Measurements from ENCODE around the gene FREY1. TPM values are rescaled to one million over a fixed set of nuclear protein-coding genes. Genes with fewer than 3 reads are reported as not detected.

The FREY1 gene
- total RNA-seq, 1 donor from 2014 or later = 0.53 TPM

DNA sequence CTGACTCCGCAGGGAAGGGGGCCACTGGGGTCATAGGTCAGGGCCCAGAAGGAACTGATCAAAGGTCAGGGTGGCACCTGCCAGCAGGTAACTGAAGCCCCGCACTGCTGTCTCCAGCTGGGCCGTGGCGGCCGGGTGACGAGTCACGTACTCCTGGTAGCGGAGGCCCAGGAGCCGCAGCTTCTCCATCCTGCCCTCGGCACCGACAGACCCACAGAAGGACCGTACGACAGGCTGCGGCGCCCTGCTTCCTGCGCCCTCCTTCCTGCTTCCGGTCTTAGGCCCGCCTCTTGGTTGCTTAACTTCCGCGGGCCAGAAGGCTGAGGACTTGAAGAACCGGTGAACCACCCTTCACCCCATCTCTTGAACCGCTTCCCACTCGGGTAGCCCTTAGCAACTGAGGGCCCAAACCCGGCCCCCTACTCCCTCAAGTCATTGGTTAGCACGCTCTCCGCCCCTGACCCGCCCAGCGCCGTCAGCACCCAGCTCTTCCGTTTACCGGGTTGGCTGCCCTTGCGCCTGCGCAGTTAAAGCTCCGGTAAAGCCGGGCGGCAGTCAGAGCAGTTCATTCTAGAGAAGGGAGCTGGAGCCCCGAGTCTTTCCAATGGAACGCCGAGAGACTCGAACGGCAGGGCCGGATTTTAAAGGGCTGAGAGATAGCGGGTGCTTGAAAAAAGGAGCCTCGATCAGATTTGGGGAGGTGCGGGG is 10.7 kb upstream of the FREY1 start, which contains the start of gene PEX16:
Gene PEX16 (minus strand): TSS at position 255 of the 708 bp plus-strand sequence. CDS start 66 bp downstream, at position 189.
- ATAC-seq (peak; percentile 88 to 91), DNase-seq (peak; percentile 99)
- TF ChIP-seq, protein P1, sequence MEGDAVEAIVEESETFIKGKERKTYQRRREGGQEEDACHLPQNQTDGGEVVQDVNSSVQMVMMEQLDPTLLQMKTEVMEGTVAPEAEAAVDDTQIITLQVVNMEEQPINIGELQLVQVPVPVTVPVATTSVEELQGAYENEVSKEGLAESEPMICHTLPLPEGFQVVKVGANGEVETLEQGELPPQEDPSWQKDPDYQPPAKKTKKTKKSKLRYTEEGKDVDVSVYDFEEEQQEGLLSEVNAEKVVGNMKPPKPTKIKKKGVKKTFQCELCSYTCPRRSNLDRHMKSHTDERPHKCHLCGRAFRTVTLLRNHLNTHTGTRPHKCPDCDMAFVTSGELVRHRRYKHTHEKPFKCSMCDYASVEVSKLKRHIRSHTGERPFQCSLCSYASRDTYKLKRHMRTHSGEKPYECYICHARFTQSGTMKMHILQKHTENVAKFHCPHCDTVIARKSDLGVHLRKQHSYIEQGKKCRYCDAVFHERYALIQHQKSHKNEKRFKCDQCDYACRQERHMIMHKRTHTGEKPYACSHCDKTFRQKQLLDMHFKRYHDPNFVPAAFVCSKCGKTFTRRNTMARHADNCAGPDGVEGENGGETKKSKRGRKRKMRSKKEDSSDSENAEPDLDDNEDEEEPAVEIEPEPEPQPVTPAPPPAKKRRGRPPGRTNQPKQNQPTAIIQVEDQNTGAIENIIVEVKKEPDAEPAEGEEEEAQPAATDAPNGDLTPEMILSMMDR (IDR thresholded peaks at IDR 0.05) = no peak
- H3K4me3 ChIP-seq = peak within 1 kb of the TSS; percentile 100
- H3K36me3 ChIP-seq = peaks cover 34% of the 10 kb centered on the region
- peaks cover 13% of the 10 kb centered on the region for H3K27me3 ChIP-seq (ENCODE audit: low read depth)
- peak within 1 kb of the TSS; percentile 95 for H3K27ac ChIP-seq
- no peaks in the 10 kb centered on the region for H3K9me3 ChIP-seq
- peaks cover 46% of the 10 kb centered on the region for H3K4me1 ChIP-seq
- intact Hi-C loops (cut with DNase I) = no loop called here

- ATAC-seq = no peak
- H3K4me3 ChIP-seq = peak overlapping the region; percentile 100
- peaks cover 43% of the 10 kb centered on the region for H3K4me1 ChIP-seq
- H3K36me3 ChIP-seq = peaks cover 39% of the 10 kb centered on the region
- no peaks in the 10 kb centered on the region for H3K9me3 ChIP-seq
- TF ChIP-seq, protein P1 (IDR thresholded peaks at IDR 0.05) = no peak
- intact Hi-C loops (cut with DNase I) = no loop called here
- H3K27me3 ChIP-seq (ENCODE audit: low read depth) = peaks cover 8% of the 10 kb centered on the region
- H3K27ac ChIP-seq = peak overlapping the region; percentile 95
- DNase-seq = no peak
Observed at GRCh38 chr11:45917286-45917622, 10.2 kb upstream of the FREY1 start.

GRCh38 chr11:45915446-45915845 is 8.4 kb upstream of the FREY1 start:
- DNase-seq (no peak), ATAC-seq (no peak)
- H3K9me3 ChIP-seq = no peaks in the 10 kb centered on the region
- no peaks in the 10 kb centered on the region for H3K27me3 ChIP-seq (ENCODE audit: low read depth)
- peaks cover 57% of the 10 kb centered on the region for H3K36me3 ChIP-seq
- no peak overlapping the region for H3K27ac ChIP-seq
- H3K4me1 ChIP-seq = peaks cover 30% of the 10 kb centered on the region
- intact Hi-C loops (cut with DNase I) = no loop called here
- TF ChIP-seq, protein P1 (IDR thresholded peaks at IDR 0.05) = no peak
- H3K4me3 ChIP-seq = no peak overlapping the region

- DNase-seq (no peak), ATAC-seq (no peak)
- H3K36me3 ChIP-seq = peaks cover 71% of the 10 kb centered on the region
- H3K4me3 ChIP-seq = no peak overlapping the region
- H3K27ac ChIP-seq = no peak overlapping the region
- TF ChIP-seq, protein P1 (IDR thresholded peaks at IDR 0.05) = no peak
- H3K9me3 ChIP-seq = no peaks in the 10 kb centered on the region
- H3K4me1 ChIP-seq = peaks cover 21% of the 10 kb centered on the region
- intact Hi-C loops (cut with DNase I) = no loop called here
- no peaks in the 10 kb centered on the region for H3K27me3 ChIP-seq (ENCODE audit: low read depth)
Observed at GRCh38 chr11:45913942-45914635, 7.0 kb upstream of the FREY1 start.

DNA sequence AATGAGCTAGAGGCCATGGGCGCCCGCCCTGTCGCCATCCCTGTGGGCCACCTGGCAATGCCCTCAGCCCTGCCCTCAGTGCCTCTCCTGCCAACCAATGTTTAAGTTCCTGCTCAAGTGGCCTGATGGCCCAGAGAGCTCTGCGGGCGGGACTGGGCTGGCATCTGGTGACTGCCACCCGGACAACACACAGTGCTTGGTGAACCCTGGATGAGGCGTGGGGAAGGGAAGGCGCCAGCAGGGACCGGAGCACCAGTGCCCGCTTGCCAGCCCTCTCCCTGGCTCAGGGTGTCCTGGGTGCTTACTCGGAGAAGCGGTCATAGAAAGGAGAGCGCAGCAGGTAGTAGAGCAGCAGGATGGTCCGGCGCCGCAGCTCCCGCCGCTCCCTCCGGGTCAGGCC is 6.4 kb upstream of the FREY1 start:
- Histone ChIP-seq H3K4me1 (peaks cover 16% of the 10 kb centered on the region), H3K4me3 (no peak overlapping the region), H3K9me3 (no peaks in the 10 kb centered on the region), H3K36me3 (peaks cover 73% of the 10 kb centered on the region), H3K27ac (no peak overlapping the region), H3K27me3 (ENCODE audit: low read depth) (no peaks in the 10 kb centered on the region)
- ATAC-seq (no peak), DNase-seq (no peak)
- intact Hi-C loops (cut with DNase I) = no loop called here
- TF ChIP-seq, protein P1 (IDR thresholded peaks at IDR 0.05) = no peak

Measured in lower lobe of right lung (tissue), 2 donors.